Stimulated activated CD8-positive, alpha-beta memory T cell treated with anti-CD3 and anti-CD28 coated beads, Interleukin-15, amount 100 ng/mL, for 1 hour (primary cell): ENCODE data around the gene ATP6V0D1.

Experiments
- DNase-seq: peaks from one replicate; pipeline ENCODE4 v3.0.0-alpha.2; 2020; ENCODE audit warnings: low read depth

ATP6V0D1 gene

DNA sequence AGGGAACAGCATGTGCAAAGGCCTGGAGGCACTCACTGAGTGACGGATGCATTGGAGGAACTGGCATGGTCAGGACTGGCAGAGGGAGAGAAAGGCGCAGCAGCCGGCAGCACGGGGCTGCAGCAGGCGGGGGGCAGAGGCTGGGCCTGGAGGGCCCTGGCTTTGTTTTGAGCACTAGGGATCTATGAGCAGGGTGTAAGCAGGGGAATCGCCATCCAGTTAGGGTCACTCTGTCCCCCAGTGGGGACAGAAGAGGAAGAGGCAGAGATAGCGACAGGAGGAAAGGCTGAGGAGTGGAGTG, 35.9 kb downstream of the ATP6V0D1 start:
- no peak for DNase-seq

GRCh38 chr16:67444259-67445125, 36.5 kb downstream of the ATP6V0D1 start:
- DNase-seq = no peak

DNA sequence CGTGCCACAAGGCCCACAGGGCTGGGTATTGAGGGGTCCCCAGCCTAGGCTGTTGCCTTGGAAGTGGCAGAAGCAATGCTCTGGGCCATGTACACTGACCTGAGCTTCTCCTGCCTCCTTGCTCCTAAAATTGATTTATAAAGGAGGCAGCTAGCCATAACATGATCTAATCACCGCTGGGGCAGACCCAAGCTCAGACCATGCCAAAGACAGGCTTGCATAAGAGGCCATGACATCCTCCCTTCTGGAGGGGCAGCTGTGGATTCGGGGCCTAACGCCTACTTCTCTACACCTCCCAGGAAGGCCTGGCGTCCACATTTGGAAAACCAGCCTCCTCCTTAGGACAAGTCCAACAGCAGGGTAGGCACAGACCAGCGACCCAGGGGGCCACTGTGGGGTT, 37.7 kb downstream of the ATP6V0D1 start:
- DNase-seq = no peak

- DNase-seq = no peak
Observed at GRCh38 chr16:67442581-67443255, 38.2 kb downstream of the ATP6V0D1 start.

GRCh38 chr16:67441907-67442306, 39.0 kb downstream of the ATP6V0D1 start:
- no peak for DNase-seq

DNA sequence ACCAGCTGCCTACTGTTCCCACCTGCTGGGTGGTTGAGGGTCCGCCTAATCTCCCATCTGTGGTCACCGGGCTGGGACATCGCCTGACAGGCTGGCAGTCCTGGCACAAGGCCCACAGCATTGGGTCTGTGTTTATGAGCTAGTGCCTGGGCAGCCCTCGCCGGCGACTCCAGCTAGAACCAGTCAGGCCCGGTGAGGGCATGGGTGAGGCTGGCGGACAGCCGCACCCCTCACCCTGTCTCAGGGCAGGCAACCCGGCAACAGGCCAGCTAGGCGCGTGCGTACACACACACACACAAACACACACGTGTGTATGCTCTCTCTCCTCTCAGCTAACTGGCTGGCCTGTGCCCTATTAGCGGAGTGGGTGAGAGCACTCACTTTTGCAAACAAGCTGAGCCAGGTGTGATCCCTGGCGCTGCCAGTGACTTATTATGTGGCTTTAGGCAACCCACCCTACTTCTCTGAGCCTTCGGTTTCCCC, 39.6 kb downstream of the ATP6V0D1 start:
- DNase-seq = no peak

DNA sequence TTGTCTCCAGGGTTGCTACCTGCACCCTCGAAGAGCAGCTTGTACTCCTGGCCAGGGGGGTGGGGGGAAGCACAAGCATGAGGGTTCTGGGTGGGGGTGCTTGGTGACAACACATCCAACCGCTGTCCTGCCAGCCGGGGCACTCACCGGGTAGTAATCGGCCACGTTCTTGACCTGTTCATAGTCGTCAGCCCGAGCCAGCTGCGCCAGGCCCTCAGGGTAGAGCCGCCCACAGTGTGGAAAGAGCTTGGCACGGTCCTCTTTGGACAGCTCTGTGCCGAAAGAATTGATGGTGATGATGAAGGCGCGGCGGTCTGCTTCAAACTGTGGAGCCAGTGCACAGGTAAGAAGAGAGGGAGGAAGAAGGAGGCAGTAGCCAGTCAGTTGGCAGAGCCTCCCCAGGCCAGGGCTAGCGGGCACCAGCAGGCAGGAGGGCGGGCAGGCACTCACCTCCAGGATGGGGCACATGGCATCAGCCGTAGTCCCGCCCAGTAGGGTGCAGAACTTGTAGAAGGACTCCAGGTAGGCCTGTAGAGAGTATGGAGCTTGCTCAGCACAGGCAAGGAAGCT, 42.0 kb downstream of the ATP6V0D1 start:
- DNase-seq = no peak

DNA sequence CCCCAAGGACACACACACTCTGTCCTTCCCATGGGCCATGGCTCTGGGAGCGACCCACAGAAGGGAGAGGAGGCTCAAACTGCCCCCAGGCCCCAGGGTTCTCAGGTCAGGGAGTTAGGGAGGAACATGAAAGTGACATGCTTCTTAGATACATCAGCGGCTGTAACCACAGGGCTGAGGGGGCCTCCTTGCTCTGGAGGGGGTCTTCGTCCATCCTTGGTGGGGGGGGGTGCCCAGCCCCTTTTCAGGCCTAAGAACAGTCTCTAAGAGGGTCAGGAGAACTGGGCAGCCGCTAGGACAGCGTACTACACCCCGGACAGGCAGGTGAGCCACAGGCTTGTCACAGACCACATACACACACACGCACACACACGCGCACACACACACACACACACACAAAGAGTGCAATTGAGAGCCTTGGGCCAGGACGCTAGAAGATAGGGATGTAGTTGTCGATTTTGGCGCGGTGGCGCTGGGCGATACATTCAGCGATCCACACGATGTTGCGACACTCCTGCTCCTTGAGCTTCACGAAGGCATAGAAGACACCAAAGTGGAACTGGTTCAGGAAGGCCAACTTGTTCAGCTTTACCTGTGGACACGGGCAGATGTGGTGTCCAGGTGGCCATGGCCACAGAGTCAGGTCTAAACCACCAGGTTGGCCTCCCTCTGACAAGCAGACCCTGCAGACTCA, 42.7 kb downstream of the ATP6V0D1 start:
- no peak for DNase-seq

DNA sequence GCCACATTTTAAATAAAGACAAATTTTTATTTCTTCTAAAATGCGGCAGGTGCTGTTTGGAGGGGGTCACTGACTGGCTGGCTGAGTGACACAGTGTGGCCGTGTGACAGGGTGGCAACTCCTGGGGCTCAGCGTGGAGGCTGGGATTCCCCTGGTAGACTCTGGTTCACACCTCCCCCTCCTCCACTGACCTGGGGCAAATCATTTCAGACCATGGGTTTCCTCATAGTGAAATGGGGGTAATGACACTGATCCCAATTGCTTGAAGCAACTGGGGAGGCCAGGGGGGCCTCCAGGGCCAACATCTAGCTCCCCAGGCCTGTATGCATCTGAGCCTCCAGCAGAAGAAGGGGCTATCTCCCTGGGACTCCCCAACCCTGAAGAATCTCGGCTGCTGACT, 43.4 kb downstream of the ATP6V0D1 start:
- DNase-seq = no peak

GRCh38 chr16:67436640-67437193, 44.2 kb downstream of the ATP6V0D1 start:
- no peak for DNase-seq

DNA sequence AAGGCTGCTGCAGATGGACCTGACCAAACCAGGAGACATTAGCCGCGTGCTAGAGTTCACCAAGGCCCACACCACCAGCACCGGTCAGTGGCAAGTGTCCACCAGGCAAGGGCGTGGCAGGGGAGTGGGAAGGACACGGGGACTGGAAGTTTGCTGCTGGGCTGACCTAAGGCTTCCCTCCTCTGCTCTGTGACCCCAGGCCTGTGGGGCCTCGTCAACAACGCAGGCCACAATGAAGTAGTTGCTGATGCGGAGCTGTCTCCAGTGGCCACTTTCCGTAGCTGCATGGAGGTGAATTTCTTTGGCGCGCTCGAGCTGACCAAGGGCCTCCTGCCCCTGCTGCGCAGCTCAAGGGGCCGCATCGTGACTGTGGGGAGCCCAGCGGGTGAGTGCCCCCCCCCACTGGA, 45.2 kb downstream of the ATP6V0D1 start:
- DNase-seq = no peak

DNA sequence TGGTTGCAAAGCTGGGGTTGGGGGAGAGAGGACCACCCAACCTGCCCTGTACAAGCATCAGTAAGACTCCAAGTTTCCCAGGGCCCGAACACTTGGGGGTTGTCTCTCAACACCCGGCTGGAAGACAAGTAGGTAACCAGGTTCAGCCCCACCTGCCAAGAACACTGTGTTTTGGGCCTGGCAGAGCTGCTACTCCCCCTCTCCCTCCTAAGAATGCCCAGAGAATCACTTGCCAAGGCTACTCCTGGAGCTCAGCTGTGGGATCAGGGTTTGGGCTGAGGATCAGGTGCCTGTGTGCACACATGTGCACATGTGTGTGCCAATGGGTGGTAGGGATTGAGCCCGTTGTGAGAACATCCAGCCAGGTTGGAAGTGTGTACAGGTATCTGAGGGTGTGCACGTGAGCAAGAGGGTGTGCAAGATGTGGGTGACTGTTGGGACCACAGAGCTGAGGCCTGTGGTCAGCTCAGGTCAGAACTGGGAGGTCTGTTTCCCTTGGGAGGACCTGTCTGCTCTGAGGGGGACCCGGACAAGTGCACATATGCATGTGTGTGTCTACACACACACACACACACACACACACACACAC, 47.7 kb downstream of the ATP6V0D1 start:
- no peak for DNase-seq

DNA sequence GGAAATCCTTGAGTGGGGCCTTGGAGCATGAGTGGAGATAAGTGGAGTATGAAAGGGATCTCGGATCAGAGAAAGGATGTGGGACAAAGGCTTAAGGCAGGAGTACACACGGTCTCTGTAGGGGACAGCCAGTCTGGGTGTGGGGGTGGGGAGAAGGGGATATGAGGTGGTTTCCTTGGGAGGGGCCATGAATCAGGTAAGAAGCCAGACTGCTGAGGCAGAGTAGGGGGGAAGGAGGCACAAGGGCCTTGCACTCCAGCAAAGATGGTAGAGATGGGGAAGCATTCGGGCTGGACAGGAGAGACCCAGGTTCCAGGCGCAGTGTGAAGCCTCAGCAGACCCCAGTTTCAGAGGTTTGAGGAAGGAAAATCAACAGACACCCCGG, 48.5 kb downstream of the ATP6V0D1 start:
- no peak for DNase-seq

- no peak for DNase-seq
Observed at GRCh38 chr16:67431775-67432505, 49.0 kb downstream of the ATP6V0D1 start.

- no peak for DNase-seq
Observed at GRCh38 chr16:67430977-67431774, 49.8 kb downstream of the ATP6V0D1 start, which contains the start of gene HSD11B2. Gene HSD11B2 (plus strand): TSS chr16:67431121. CDS start chr16:67431249, 128 bp downstream.

- no peak for DNase-seq
Observed at GRCh38 chr16:67430504-67430976, 50.4 kb downstream of the ATP6V0D1 start.

DNA sequence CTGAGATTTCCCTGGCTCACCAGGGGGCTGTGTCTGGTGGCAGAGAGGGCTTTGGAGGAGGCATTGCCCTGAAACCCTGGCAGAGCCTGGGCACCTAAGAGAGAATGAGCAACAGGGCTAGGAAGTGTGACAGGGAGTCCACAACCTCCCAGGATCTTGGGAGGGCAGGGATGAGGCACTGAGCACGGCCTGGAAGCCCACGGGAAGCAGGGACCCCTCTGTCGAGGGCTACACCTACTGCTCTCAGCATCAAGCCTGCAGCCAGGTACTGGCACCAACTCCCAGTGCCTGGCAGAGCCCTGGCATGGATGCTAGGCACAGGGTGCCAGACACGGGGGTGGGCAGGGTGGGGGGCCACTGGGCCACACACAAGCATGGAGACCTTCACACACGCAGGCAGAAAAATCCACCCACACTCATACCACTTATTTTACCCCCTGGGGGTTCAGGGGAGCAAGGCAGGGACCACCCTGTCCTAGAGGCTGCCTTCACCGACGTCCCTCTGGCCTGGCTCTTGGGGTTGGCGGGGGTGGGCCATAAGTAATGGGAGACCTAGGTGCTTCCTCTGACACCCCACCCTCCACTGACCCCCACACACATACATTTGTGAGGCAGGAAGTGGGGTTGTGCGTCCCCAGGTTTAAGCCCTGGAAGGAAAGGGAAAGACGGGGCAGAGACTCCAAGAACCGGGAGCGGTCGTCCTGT, 51.0 kb downstream of the ATP6V0D1 start:
- no peak for DNase-seq

- no peak for DNase-seq
Observed at GRCh38 chr16:67429053-67429798, 51.7 kb downstream of the ATP6V0D1 start.
